HepG2 (cell line): ENCODE results near the gene GNRH2. TPM values are rescaled to one million over a fixed set of nuclear protein-coding genes. Genes with fewer than 3 reads are reported as not detected.

ENCODE experiments used
- ARID2 ChIP-seq: sonication (generic); formaldehyde crosslinking; IDR thresholded peaks from 2 replicates; pipeline ENCODE4 v1.8.1; 2022; ENCODE audit warnings: mild to moderate bottlenecking, missing genetic modification reagents, borderline replicate concordance
- BCL6 ChIP-seq: IDR thresholded peaks from 2 replicates; pipeline ENCODE4 v1.6.1; 2016; ENCODE audit warnings: missing genetic modification reagents, missing compliant biosample characterization
- CHD2 ChIP-seq: IDR thresholded peaks from 2 replicates; pipeline ENCODE4 v1.6.1; 2011; ENCODE audit warnings: low read depth, low read length, improper control_type of control experiment
- FOSL2 ChIP-seq: sonication (generic); formaldehyde crosslinking; IDR thresholded peaks from 2 replicates; pipeline ENCODE4 v1.4.0; 2020; ENCODE audit warnings: missing genetic modification reagents
- HNF4G ChIP-seq, 2 experiments: sonication (generic) in 1 of 2; formaldehyde crosslinking in 1 of 2; IDR thresholded peaks; 2 replicates each; pipeline versions ENCODE4 v1.4.0 to v1.6.1; 2011 to 2020; ENCODE audit warnings: borderline replicate concordance in 2 of 2, low read depth in 2 of 2, mild to moderate bottlenecking in 2 of 2, low read length in 1 of 2, missing genetic modification reagents in 1 of 2, moderate library complexity in 1 of 2
- MEIS1 ChIP-seq: sonication (generic); formaldehyde crosslinking; IDR thresholded peaks from 2 replicates; pipeline ENCODE4 v1.9.0; 2021; ENCODE audit warnings: mild to moderate bottlenecking, missing genetic modification reagents, moderate library complexity, borderline replicate concordance
- NPAS2 ChIP-seq: sonication (generic); formaldehyde crosslinking; IDR thresholded peaks from 2 replicates; pipeline ENCODE4 v1.8.0; 2022; ENCODE audit warnings: mild to moderate bottlenecking, missing genetic modification reagents, borderline replicate concordance
- NR1H2 ChIP-seq: sonication (generic); formaldehyde crosslinking; IDR thresholded peaks from 2 replicates; pipeline ENCODE4 v1.8.1; 2022; ENCODE audit warnings: low read depth, missing genetic modification reagents, borderline replicate concordance
- NR2F6 ChIP-seq, 2 experiments: IDR thresholded peaks; 2 replicates each; pipeline ENCODE4 v1.6.1; 2016; ENCODE audit warnings: antibody characterized with exemption in 1 of 2, mild to moderate bottlenecking in 1 of 2
- RARA ChIP-seq: IDR thresholded peaks from 2 replicates; pipeline ENCODE4 v1.6.1; 2016; ENCODE audit warnings: missing genetic modification reagents, missing compliant biosample characterization
- THAP8 ChIP-seq: sonication (generic); formaldehyde crosslinking; IDR thresholded peaks from 2 replicates; pipeline ENCODE4 v1.5.1; 2020; ENCODE audit warnings: missing genetic modification reagents, mild to moderate bottlenecking, borderline replicate concordance
- ZNF460 ChIP-seq: sonication (generic); formaldehyde crosslinking; IDR thresholded peaks from 2 replicates; pipeline ENCODE4 v1.5.1; 2020; ENCODE audit warnings: missing genetic modification reagents, mild to moderate bottlenecking, borderline replicate concordance
- ZNF580 ChIP-seq: IDR thresholded peaks from 2 replicates; pipeline ENCODE4 v1.6.1; 2016; ENCODE audit warnings: low read depth, borderline replicate concordance
- ZSCAN12 ChIP-seq: sonication (generic); formaldehyde crosslinking; IDR thresholded peaks from 2 replicates; pipeline ENCODE4 v1.9.0; 2021; ENCODE audit warnings: mild to moderate bottlenecking, missing genetic modification reagents
- ZSCAN21 ChIP-seq: sonication (generic); formaldehyde crosslinking; IDR thresholded peaks from 2 replicates; pipeline ENCODE4 v1.8.0; 2022; ENCODE audit warnings: mild to moderate bottlenecking, missing genetic modification reagents, moderate library complexity, borderline replicate concordance
- polyA plus RNA-seq, 8 experiments: library from polyadenylated mRNA; depleted of rRNA in 3 of 8; stranded (reverse) in 7 of 8; unstranded in 1 of 8; fragments of >200 nt; fragmentation: Illumina TruSeq in 4 of 8; extraction: Trizol in 4 of 8; gene quantifications; 2 replicates each; pipeline versions ENCODE4 v1.2.1 to v1.2.3, GENCODE V29; 2011 to 2016; ENCODE audit warnings: low read depth in 4 of 8, missing spikeins in 1 of 8, mixed read lengths in 1 of 8; ENCODE audit not compliant: insufficient read depth in 1 of 8
- total RNA-seq, 5 experiments: library from RNA; depleted of rRNA; stranded (reverse); fragments of >200 nt; fragmentation: Illumina TruSeq; extraction: Trizol; gene quantifications; 2 replicates each; pipeline ENCODE4 v1.2.3, GENCODE V29; 2016; ENCODE audit warnings: low read depth in 1 of 5
- TF ChIP-seq, protein P1 (sequence below): sonication (generic); formaldehyde crosslinking; IDR thresholded peaks from 2 replicates; pipeline ENCODE4 v1.4.0; 2020; ENCODE audit warnings: missing genetic modification reagents
- TF ChIP-seq, protein P2 (sequence below): sonication (generic); formaldehyde crosslinking; IDR thresholded peaks from 2 replicates; pipeline ENCODE4 v1.8.1; 2023; ENCODE audit warnings: missing genetic modification reagents, inconsistent platforms, borderline replicate concordance
- TF ChIP-seq, protein P3 (sequence below): sonication (generic); formaldehyde crosslinking; IDR thresholded peaks from 2 replicates; pipeline ENCODE4 v1.4.0; 2020; ENCODE audit warnings: missing genetic modification reagents
- TF ChIP-seq, protein P4 (sequence below): sonication (generic); formaldehyde crosslinking; IDR thresholded peaks from 2 replicates; pipeline ENCODE4 v1.5.0; 2020; ENCODE audit warnings: mild to moderate bottlenecking, missing genetic modification reagents

GNRH2 gene
- total and polyA plus RNA-seq, 2 of the 13 experiments (the other 11 are each of a cell fraction or from before 2014, with no cell fraction given), result 0.28 TPM; not detected in 1

DNA sequence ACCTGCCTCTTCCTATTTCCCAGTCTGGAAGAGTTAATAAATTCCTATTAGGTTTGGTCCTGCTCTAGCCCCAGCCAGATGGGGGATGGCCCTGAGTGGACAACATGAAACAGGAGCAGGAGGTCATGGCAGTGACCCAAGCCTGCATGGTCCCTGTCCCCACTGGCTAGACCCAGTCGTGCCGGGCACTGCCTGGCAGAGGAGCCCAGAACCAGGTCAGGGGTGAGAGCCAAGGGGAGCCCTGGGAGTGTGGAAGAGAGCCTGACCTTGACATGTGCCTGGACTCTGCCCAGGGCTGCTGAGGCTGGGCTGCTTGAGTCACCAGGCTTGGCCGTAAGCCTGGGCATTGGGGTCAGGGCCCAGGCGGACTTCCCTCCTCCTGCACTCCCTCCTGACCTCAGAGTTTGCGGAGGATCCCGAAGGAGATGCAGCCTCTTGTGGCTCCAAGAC is 37.5 kb downstream of the GNRH2 start (continued):
- TF ChIP-seq ZSCAN12 (CRISPR knock-in tag) (no peak), ZNF460 (CRISPR knock-in tag) (no peak), FOSL2 (CRISPR knock-in tag) (peak; percentile 76), ZSCAN21 (CRISPR knock-in tag) (no peak), BCL6 (peak; percentile 55; the same call in 1 of the 2 replicates), THAP8 (no peak), HNF4G (IDR thresholded peaks at IDR 0.05; ENCODE audit: borderline replicate concordance, low read depth, low read length) (no peak), HNF4G (CRISPR knock-in tag; IDR thresholded peaks at IDR 0.05; ENCODE audit: borderline replicate concordance, low read depth) (no peak), NPAS2 (CRISPR knock-in tag) (no peak), RARA (CRISPR knock-in tag) (peak; percentile 89), NR1H2 (CRISPR knock-in tag) (no peak), ARID2 (CRISPR knock-in tag) (no peak), CHD2 (no peak), ZNF580 (CRISPR knock-in tag) (no peak), MEIS1 (CRISPR knock-in tag) (no peak), NR2F6 (IDR thresholded peaks at IDR 0.05) (peak; percentile 52; the same call in 1 of the 2 replicates), NR2F6 (CRISPR knock-in tag; IDR thresholded peaks at IDR 0.05) (peak; percentile 80)
- TF ChIP-seq, protein P1, sequence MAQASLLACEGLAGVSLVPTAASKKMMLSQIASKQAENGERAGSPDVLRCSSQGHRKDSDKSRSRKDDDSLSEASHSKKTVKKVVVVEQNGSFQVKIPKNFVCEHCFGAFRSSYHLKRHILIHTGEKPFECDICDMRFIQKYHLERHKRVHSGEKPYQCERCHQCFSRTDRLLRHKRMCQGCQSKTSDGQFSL (CRISPR knock-in tag), result no peak
- TF ChIP-seq, protein P2, sequence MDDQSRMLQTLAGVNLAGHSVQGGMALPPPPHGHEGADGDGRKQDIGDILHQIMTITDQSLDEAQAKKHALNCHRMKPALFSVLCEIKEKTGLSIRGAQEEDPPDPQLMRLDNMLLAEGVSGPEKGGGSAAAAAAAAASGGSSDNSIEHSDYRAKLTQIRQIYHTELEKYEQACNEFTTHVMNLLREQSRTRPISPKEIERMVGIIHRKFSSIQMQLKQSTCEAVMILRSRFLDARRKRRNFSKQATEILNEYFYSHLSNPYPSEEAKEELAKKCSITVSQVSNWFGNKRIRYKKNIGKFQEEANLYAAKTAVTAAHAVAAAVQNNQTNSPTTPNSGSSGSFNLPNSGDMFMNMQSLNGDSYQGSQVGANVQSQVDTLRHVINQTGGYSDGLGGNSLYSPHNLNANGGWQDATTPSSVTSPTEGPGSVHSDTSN, result no peak
- TF ChIP-seq, protein P3, sequence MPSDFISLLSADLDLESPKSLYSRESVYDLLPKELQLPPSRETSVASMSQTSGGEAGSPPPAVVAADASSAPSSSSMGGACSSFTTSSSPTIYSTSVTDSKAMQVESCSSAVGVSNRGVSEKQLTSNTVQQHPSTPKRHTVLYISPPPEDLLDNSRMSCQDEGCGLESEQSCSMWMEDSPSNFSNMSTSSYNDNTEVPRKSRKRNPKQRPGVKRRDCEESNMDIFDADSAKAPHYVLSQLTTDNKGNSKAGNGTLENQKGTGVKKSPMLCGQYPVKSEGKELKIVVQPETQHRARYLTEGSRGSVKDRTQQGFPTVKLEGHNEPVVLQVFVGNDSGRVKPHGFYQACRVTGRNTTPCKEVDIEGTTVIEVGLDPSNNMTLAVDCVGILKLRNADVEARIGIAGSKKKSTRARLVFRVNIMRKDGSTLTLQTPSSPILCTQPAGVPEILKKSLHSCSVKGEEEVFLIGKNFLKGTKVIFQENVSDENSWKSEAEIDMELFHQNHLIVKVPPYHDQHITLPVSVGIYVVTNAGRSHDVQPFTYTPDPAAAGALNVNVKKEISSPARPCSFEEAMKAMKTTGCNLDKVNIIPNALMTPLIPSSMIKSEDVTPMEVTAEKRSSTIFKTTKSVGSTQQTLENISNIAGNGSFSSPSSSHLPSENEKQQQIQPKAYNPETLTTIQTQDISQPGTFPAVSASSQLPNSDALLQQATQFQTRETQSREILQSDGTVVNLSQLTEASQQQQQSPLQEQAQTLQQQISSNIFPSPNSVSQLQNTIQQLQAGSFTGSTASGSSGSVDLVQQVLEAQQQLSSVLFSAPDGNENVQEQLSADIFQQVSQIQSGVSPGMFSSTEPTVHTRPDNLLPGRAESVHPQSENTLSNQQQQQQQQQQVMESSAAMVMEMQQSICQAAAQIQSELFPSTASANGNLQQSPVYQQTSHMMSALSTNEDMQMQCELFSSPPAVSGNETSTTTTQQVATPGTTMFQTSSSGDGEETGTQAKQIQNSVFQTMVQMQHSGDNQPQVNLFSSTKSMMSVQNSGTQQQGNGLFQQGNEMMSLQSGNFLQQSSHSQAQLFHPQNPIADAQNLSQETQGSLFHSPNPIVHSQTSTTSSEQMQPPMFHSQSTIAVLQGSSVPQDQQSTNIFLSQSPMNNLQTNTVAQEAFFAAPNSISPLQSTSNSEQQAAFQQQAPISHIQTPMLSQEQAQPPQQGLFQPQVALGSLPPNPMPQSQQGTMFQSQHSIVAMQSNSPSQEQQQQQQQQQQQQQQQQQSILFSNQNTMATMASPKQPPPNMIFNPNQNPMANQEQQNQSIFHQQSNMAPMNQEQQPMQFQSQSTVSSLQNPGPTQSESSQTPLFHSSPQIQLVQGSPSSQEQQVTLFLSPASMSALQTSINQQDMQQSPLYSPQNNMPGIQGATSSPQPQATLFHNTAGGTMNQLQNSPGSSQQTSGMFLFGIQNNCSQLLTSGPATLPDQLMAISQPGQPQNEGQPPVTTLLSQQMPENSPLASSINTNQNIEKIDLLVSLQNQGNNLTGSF (CRISPR knock-in tag), result no peak
- TF ChIP-seq, protein P4, sequence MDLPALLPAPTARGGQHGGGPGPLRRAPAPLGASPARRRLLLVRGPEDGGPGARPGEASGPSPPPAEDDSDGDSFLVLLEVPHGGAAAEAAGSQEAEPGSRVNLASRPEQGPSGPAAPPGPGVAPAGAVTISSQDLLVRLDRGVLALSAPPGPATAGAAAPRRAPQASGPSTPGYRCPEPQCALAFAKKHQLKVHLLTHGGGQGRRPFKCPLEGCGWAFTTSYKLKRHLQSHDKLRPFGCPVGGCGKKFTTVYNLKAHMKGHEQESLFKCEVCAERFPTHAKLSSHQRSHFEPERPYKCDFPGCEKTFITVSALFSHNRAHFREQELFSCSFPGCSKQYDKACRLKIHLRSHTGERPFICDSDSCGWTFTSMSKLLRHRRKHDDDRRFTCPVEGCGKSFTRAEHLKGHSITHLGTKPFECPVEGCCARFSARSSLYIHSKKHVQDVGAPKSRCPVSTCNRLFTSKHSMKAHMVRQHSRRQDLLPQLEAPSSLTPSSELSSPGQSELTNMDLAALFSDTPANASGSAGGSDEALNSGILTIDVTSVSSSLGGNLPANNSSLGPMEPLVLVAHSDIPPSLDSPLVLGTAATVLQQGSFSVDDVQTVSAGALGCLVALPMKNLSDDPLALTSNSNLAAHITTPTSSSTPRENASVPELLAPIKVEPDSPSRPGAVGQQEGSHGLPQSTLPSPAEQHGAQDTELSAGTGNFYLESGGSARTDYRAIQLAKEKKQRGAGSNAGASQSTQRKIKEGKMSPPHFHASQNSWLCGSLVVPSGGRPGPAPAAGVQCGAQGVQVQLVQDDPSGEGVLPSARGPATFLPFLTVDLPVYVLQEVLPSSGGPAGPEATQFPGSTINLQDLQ (CRISPR knock-in tag), result no peak
